NK-92 (cell line): ENCODE measurements around the gene EDAR.

ENCODE experiments used
- DNase-seq: peaks from one replicate; lab custom pipeline; 2025; ENCODE audit not compliant: unreplicated experiment; lab: John Stamatoyannopoulos, UW

Gene EDAR

GRCh38 chr2:108910541-108911396, 78.3 kb downstream of the EDAR start:
- DNase-seq, result no peak

DNA sequence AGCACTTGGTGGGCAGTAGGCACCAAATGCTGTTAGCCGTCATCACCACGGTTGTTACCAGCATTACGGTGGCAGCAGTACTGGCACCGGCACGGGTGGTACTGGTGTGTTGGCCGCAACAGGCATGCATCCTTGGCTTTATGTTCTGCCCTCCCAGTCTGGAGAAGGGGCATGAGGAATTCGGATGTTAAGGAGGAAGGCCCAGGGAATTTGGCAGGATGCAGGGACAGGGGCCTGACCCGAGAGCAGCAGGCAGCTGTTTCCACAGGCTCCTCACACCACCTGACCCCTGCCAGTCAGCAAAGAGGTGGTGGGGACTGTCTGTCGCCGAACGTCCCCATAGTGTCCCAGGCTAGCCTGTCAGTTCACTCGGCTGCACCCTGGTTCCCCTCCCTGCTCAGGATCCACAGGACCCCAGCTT, 79.0 kb downstream of the EDAR start:
- DNase-seq, result no peak

DNA sequence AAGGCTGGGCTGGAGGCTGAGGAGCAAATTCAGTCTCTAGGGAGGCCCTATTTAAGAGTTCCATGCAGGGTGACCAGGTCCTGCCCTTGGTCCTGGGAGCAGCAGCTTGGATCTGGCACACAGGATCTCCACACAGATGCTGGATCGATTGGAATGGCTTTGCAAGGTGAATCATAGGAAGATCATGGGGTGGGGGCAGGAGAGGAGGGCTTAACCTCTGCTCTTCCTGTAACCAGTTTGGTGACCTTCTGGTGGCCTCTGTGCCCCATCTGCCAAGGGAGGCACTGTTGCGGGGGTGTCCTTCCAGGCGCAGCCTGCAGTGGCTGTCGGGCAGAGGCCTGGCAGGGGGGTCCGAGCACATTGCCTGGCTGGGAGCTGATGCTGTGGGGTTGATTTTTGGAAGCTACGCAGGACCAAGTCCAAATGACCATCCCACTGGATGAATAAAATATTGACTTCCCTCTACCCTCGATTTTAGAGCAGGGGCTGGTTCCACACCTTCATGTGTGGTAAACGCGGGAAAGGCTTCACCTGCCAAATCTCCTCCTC, 79.7 kb downstream of the EDAR start:
- DNase-seq, result no peak

- DNase-seq, result no peak
Observed at GRCh38 chr2:108908713-108909070, 80.3 kb downstream of the EDAR start.

DNA sequence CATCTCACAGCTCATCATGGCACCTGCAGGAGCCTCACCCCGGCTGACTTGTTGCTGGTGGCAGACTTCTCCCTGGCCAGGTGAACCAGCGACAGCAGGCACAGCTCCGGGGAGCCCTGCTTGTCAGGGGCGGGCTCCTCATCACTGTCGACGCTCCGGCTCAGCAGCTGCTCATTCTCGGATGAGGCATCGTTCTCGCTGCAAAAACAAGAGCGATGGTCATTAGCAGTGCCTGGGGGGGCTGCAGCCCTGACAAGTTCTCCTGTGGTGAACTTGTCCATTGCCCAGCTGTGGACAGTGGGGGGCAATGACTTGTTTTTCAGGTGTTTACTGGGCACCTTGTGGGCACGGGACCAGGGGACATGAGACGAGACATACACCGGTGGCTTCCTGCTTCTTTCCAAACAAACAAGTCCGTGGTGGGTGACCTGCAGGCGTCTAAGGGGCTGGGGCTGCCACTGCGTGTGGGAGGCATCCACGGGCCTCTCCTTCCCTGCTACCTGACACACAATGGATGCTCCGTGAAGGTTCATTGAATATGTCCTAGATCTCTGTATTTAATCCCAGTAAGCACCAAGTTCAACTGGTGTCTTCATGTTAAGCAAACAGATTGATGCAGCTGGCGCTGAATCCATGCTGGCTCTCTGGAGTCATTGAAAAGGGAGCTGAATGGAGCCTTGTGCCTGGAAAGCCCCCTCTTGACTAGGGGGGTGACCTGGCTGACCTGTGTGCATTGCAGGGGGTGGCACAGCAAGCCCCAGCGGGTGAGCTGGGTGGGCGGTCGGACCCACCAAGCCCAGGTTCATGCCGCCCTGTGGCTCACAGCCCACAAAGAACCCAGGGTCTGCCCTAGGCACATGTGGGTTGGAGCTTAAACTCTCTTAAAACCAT, 81.0 kb downstream of the EDAR start:
- no peak for DNase-seq

DNA sequence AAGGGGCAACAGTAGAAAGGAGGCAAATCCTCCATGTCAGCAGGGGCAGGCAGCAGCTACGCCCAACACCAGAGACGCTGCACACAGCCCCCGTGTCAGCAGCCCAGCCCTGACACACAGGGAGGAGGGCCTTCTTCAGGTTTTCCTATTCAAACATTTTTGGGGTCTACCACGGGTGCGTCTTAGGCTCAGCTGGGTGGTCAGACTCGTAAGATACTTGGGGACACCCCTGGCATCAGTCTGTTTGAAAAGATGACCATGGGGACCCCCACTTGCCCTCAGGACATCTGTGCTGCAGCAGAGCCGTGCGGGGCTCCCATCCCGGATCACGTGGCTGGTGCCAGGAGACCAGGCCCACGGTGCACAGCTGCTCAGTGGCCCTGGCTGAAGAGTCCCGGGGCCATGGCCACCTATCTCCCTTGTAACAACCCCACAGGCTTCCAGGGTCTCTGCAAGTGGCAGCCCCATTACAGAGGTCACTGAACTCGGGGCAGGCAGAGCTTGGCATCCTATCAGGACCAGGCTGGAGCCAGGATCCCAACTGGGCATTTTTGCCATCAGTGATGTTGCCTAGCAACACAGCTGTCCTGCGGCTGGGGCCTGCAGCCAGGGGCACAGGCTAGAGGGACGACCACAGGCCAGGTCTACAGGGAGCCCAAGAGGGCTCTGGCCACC, 82.5 kb downstream of the EDAR start:
- DNase-seq, result no peak

GRCh38 chr2:108905906-108906305, 83.1 kb downstream of the EDAR start:
- DNase-seq, result no peak

- DNase-seq, result no peak
Observed at GRCh38 chr2:108905176-108905575, 83.8 kb downstream of the EDAR start.

DNA sequence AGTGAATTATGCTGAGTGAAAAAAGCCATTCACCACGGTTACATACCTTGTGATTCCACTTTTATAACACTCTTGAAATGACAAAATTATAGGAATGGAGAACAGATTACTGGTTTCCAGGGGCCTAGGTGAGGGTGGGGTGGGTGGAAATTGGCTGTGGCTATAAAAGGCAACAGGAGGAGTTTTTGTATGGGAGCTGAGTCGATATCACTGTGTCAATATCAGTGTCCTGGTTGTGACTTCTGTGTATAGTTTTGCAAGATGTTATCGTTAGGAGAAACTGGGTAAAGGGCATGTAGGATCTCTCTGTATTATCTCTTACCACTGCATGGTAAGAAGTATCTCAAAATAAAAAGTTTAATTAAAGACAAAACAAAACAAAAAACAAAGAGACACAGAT, 84.3 kb downstream of the EDAR start:
- no peak for DNase-seq

DNA sequence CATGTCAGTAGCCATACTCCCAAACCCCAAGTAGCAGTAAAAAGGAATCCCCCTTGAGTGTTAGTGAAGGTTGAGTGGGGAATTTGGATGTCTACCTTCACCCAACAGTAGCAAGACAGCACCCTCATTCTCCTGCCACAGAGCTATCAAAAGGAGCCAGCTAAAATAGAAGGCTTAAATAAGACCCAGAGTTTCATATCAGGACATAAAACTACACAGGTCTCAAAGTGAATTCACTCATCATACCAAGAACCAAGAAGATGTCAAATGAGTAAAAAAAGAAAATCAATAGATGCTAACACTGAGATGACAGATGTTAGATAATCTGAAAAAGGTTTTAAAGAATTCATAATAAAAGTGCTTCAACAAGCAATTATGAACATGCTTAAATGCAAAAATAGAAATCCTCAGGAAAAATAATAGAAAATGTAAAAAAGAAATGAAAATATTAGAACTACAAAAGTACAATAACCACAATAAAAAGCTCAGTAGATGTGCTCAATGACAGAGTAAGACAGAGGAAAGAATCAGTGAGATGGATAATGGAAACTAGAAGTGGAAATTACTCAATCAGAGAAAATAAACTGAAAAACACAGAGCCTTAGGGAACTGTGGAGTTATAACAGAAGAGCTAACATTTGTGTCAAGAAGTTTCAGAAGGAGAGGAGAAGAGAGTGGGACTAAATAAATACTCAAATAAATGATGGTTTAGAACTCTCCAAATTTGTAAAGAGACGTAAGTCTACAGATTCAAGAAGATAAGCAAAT, 90.5 kb downstream of the EDAR start:
- DNase-seq, result no peak

- no peak for DNase-seq
Observed at GRCh38 chr2:108896741-108897140, 92.3 kb downstream of the EDAR start.

- DNase-seq, result no peak
Observed at GRCh38 chr2:108895188-108895587, 93.8 kb downstream of the EDAR start.

DNA sequence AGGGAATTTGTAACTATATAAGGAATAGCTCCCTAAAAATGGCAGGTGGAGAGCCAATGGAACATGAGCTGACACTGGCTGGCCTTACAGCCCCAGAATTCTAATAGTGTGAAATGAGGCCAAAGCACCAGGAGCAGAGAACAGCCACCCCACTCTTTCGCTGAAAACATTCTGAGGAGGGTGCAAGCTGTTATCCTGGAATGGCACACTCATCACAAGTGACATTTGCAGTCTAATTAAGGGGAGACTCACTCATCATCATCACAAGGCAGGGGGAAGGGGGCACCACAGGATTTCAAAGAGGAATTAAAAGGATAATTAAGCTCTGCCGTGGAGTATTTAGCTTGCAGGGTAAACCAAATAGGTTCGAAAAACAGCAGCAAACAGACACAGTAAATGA, 94.3 kb downstream of the EDAR start:
- DNase-seq, result no peak

DNA sequence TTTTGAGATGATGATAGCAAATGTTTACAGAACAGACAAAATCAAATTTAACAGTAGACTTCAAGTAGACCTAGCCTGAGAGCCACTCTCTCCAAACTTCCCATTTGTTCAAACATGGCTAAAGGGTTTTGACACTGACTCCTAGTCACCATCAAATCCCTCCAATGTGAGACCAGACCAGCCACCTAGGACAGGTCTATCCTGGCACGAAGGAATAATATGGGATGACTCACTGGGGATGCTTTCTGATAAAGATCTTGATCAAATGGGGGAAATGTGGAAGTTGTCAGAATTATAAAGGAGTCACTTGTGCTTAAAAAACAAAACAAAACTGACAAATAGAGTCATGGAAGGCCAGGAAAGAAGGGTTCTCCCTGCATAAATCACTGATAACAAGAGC, 95.7 kb downstream of the EDAR start:
- no peak for DNase-seq

DNA sequence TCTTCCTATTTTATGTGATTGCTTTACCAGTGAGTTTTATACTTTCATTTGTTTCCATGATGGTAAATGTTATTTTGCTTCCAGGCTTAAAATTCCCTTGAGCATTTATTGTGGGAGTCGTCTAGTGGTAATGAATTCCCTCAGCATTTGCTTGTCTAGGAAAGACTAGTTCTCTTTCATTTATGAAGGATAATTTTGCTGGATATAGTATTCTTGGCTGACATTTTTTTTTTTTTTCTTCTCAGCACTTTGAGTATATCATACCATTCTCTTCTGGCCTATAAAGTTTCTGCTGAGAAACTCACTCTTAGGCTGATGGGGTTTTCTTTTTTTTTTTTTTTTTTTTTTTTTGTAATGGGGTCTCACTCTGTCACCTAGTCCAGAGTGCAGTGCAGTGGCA, 99.1 kb downstream of the EDAR start:
- DNase-seq, result no peak

DNA sequence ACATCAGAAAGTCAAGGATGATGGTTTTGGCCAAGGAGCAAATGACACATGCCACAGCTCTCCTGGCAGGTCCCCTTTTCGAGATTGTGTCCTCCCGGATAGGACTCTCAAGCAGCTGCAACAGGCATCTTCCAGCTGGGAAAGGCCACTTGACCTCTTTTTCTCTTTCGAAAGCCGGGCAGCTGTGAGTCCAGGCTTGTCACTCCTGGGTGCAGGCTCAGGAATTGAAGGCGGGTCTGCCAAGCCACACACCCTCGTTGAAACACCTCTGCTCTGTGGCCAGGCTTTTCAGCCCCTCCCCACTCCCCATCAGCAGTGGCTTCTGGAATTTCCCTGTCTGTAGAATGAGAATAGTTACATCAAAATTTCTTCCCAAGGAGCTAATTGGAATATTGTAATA, 104.4 kb downstream of the EDAR start:
- DNase-seq, result no peak

DNA sequence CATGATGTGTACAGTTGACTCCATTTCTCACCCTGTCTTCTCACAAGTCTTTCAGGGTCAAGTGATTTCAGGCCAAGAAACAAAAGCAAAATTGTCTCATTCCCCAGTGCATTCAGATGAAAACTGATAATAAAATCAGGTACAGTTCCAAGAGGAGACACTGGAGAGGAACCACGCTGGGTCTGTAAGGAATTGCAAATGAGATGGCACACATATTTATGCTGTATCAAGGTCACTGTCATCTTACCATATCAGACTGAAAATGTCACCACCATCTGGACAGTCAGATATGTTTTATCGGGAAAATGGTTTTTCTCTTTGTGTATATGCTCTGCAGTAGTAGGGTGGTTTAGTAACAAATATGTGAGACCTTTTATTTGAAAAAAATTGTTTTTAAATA, 110.7 kb downstream of the EDAR start:
- DNase-seq, result no peak

GRCh38 chr2:108877506-108877905, 111.5 kb downstream of the EDAR start:
- no peak for DNase-seq

DNA sequence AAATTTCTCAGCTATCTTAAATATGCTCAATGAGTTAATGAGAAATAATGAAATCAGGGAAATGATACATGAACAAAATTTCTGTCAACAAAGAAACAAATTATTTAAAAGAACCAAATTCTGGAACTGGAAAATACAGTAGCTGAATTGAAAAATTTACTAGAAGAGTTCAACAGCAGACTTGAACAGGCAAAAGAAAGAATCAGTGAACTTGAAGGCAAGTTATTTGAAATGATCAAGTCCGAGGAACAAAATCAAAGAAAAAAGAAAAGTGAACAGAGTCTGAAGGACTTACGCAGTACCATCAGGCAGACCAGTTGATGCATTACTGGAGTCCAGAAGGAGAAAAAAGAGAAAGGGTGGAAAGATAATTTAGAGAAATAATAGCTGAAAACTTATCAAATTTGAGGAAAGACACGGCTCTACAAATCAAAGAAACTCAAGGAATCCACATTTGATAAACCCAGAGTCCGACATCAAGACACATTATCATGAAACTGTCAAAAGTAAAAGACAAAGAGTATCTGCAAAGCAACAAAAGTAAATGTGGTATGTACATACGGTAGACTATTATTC, 118.9 kb downstream of the EDAR start:
- DNase-seq, result no peak

GRCh38 chr2:108869542-108869941, 119.5 kb downstream of the EDAR start:
- no peak for DNase-seq
